HG02763 (cell line): ENCODE results near the gene SPACA7.

Experiments
- ATAC-seq: cut with Tn5 transposase; IDR thresholded peaks from one replicate; pipeline ENCODE4 v1.9.1; 2021; ENCODE audit warnings: mild to moderate bottlenecking, moderate library complexity; ENCODE audit not compliant: unreplicated experiment

Gene SPACA7, protein sequence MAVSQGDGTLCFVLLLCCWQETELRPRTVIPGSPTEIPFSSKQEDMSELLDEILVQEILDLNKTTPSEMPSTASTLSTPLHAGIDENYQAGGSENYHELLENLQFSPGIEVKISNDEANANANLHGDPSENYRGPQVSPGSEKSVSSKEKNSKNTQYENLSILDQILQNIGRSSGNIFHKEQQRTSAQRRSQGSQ

DNA sequence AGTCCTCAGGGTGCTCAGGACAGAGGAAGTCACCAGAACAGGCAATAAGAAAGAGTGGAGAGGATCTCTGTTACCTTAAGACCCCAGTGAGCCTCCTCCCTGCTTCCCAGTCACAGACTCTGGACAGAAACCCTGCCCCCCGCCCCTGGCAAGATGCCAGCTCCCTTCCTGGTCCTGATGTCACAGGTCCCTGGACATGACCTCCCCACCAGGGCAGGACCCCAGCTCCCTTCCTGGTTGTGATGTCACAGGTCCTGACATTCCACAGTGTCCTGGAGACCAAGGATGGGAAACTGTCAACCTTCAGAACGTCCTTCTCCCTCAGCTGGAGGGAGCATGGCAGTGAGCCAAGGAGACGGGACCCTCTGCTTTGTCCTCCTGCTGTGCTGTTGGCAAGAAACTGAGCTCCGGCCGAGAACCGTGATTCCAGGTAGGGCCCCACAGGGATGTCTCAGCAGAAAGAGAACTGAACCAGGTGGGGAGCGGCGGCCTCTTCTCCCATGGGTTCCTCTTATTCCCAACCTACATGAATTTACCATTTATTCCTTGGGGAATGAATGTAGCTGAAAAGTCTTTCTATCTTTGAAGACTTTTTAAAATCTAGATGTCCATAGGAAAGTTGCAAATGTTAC lies at the start of gene SPACA7:
TSS of gene SPACA7 (plus strand) at position 306 of the 632 bp plus-strand sequence. CDS start at position 337, 31 bp downstream.
- no peak for ATAC-seq

DNA sequence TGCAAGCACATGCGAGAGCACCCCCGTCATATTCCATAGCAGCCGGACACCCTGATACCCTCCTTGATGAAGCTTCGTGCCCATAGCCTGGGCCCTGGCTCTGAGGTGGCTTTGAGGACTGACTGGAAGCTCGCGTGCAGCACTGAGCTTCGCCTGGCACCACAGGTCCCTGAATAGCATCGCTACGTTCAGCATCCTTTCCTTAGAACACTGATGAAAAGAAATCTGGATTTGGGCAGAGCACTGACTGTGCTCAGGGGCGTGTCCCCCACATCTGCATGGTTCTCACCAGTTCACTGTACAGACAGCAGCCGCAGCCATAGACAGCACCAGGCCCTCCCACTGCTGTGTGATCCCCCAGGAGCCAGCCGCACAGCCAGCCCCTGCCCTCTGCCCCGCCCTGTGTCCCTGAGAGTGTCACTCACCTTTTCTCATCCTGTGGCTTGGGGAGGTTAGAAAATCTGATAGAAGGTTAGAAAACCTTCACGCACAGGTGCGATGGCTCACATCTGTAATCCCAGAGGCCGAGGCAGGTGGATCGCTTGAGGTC lies 49.3 kb upstream of the SPACA7 start:
- no peak for ATAC-seq

DNA sequence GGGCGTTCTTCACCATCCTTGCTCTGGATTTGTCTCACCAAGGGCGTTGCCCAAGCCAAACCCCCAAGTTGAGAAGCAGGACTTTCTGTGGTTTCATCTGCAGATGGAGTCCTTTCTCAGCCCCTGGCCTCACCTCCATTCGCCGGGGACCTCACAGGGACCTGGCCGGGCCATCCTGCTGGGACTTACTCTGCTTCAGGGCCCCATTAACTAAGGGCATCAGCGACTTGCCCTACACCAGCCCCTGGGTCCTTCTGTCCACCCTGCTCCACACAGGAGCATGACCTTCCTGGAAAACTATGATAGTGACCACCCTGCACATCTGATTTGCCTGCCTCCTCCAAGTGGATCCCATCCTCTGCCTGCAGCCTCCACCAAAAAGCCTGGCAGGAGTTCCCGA lies 47.2 kb upstream of the SPACA7 start:
- no peak for ATAC-seq

DNA sequence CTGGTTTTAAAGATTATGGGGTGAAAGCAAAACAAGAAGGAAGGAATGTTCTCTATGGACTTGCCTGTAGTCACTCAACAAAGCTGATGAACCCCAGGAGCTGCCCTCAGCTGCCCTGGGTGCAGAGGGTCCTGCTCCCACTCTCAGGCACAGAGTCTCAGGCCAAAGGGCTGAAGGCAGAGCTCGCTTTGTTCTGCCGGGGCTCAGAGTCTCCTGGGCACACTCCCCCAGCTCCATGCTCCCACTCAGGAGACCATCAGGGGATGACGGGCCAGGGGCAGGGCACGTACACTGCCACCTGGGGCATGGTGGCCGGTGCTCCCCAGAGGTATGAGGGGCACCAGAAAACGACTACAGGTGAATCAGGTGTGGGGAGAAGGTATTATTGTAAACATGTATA lies 46.8 kb upstream of the SPACA7 start:
- ATAC-seq: no peak

DNA sequence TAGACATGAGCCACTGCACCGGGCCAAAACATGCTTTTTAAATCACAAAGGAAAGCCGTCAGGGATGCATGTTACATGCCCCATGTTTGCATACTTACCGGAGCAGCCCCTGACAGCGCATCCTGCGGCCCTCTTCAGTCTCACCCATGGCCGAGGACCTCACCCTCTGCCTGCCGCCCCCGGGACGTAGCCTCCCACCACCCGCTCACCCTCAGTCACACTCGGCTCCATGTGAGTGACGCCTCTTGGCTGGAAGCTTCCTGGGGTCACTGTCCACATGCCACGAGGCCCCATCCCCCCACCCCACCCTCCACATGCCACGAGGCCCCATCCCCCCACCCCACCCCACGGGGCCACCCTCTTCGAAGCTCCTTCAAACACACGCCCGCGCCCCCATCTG lies 46.1 kb upstream of the SPACA7 start:
- no peak for ATAC-seq

DNA sequence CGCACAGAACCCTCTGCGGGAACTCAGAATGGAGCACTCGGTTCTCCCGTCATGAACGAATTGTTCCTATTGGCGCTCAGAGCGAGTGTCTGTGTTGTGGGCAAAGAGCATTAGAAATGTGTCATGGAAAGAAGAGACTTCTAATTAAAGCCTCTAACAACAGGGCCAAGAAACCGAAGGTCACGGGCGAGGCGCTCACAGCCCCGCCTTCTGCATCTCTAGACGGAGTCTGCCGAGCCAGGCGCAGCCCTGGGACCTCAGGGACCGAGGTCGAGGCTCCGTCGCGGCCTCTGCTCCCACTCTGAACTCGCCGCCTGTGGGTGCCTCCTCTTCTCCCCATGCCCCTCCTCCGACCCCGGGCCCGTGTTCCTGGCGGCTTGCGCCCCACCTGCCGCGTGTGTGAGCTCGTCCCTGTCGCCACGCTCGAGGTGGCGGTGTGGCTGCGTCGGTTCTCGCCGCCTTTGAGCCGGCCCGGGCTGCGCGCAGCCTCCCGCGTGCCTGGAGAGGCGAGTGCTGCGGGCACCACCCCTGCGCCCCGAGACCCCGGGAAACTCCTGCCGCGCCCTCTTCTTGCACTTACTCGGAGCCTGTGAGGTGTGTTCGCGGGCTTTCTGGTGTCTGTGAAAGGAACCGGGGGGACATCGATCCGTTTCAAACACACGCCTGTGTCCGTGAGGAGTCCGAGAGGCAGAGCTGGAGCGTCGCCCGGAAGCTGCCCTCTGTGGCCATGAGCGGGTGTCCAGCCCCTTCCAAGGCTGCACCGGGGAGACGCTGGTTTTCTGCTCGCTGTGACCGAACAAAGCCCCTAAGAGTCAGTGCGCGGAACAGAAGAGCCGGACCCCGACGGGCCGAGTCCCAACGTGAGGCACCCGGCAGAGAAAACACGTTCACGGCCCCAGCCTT lies 45.4 kb upstream of the SPACA7 start:
- no peak for ATAC-seq

DNA sequence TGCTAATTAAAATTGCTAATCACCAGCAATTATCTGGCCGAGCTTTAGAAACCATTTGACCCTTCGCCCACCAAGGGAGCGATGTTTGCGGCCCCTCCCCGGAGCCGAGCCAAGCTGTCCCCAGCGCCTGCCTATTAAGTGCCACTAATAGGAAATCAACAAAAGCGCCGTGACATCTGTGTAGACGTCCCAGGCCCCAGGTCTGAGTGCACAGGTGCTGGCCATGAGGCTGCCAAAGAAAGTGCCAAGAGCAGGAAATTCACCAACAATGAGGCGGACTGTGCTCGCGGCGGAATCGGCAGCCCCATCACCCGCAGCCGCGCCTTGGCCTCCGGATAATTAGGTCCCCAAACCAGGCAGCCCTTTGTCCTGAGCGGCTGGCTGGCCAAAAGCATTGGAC lies 44.5 kb upstream of the SPACA7 start:
- no peak for ATAC-seq

DNA sequence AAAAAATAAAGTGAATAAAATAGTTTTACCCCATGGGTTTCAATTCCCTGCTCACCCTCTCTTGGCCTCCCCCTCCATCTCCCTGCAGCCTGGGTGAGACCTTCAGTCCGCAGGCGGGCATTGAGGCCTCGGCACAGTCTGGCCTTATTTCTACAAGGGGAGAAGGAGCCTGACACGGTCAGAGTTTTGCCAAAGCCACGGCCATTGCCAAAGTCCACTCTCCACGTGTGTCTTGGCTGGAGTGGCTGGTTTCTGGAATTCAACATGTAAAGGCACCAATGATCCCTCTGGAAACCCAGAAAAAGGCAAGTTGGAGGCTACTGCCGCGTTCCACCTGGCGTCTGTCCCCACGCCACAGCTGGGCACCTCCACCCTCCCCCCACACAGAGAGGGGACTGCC lies 43.4 kb upstream of the SPACA7 start:
- ATAC-seq: no peak

DNA sequence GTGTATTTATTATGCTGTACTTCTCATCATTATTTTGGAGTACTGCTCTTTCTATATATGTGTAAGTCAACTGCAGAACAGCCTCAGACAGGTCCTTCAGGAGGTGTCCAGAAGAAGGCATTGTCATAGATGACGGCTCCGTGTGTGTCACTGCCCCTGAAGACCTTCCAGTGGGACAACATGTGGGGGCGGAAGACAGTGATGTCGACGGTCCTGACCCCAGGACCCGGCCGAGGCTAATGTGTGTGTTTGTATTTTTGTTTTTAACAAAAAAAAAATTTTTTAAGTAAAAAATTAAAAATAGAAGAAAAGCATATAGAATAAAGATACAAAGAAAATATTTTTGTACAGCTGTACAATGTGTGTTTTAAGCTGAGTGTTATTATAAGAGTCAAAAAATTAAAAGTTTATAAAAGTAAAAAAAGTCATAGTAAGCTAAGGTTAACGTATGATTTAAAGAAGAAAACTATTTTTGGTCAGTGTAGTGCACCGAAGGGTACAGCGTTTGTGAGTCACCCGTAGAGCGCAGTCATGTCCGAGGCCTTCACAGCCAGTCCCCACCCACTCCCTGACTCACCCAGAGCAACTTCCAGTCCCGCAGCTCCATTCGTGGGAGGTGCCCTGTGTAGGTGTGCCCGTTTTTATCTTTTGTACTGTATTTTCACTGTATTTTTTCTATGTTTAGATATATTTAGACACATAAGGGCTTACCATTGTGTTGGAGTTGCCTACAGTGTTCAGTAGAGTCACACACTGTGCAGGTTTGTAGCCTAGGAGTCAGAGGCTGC lies 42.2 kb upstream of the SPACA7 start:
- no peak for ATAC-seq

DNA sequence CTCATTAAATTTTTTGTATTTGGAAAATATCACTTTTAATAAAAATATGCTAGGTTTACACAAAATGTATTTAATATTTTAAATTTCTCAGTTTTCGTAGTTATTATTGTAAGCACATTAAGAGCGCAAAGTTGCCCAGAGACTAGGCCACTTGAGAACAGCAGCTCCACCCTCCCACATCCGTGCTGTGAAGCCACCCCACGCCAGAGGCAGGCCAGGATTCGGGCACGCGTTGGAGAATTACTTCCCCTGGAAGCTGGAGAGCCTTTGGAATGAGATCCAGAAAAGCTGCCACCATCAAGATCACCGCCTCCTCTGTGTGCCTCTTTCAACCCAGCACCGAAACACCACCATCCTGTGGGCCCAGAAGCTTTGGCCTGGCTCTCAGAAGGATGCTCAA lies 41.0 kb upstream of the SPACA7 start:
- ATAC-seq: no peak

DNA sequence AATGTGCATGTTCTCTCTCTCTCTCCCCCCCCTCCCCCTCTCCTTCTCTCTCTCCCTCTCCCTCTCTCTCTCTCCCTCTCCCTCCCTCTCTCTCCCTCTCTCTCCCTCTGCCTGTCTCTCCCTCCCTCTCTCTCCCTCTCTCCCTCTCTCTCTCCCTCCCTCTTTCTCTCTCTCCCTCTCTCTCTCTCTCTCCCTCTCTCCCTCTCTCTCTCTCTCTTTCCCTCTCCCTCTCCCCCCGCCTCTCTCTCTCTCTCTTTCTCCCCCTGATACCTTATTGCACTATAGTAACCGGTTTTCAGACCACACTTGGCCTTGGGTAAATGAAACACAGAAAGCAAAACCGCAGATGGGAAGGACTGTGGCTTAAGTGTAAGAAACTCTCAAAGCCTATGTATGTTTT lies 34.7 kb upstream of the SPACA7 start:
- ATAC-seq: no peak

DNA sequence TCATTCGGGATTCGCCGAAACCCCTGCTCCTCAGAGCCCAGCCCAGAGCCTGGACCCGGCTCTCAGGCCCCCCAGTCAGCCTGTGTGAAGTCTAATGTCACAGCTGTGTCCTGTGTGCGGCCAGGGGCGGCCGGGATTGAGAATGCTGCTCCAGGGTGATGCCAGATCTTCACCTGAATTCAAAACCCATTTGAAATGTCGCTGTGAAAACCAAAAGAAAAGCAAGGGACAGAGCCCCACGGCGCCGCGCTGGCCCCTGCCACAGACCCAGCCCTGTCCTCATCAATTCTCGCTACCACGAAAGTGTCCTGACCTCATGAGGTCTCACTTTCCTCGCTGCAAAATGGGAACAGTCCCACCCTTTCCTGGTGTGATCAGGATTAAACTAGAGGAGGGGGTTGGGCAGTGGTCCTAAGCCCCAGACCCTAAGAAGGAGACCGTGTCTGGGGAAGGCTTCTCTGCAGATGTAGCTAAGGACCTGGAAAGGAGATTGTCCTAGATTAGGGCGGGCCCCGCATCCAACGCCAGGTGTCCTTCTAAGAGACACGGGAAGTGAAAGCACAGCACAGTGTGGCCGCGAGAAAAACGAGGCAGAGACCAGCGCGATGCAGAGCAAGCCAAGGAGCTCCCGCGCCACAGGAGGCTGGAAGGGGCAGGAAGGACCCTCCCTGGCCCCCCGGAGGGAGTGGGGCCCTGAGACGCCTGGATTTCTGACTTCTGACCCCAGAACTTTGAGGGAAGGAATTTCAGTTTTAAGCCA lies 34.0 kb upstream of the SPACA7 start:
- no peak for ATAC-seq

DNA sequence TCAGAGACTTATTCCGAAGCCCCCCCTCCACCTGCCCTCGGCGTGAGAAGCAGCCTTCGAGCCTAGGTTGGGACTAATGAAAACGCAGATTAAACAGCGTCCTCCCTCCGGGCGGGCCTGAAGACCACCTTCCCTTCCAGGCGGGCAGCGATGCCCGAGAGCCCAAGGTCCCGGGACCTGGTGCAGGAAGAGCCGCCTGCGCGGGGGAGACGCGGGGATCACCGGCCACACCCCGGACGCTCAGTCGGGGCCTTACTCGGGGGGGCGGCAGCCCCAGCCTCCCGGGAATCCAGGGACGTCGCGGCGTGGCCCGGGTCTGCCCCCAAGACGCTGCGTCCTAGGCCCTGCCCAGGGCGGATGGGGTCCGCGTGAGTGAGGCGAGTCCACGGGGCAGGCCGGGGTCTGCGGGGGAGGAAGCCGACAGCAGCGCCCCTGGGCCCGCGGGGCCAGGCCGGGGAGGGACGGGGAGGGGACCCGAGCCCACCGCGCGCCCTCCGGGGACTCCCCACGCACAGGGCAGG lies 33.3 kb upstream of the SPACA7 start:
- ATAC-seq: no peak

DNA sequence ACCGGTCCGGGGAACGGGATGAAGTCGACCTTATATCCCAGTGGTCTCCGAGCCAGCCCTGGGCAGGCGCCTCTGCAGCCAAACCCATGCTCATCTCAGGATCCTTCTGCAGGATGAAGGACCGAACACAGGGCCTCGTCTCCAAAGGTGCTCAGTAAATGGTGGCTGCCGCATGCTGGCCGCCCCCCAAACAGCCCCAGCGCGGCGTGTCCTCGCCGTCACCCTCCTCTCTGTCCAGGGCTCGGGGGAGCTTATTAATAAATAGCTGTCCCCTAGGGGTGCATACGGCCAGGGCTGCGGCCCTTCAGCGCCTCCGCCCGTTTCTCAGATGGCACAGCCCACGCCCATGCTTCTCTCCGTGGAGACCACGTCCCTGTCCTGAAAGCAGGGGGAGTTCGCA lies 32.6 kb upstream of the SPACA7 start:
- ATAC-seq: no peak

DNA sequence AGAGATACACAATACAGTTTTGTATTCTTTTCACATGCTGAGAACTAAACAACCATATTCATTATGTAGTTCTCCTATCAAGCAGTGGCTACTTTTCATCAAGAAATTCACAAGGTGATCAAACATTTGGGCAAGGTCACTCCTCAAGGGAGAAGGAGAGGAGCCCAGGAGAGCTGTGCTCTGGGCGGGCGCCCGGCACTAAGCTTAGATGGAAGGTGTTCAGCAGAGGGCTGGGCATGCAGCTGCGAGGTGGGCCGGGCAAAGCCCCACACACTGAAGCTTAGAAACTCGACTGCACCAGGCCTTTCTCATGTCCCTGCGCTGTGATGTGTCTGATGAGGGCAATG lies 30.4 kb upstream of the SPACA7 start:
- ATAC-seq: no peak

DNA sequence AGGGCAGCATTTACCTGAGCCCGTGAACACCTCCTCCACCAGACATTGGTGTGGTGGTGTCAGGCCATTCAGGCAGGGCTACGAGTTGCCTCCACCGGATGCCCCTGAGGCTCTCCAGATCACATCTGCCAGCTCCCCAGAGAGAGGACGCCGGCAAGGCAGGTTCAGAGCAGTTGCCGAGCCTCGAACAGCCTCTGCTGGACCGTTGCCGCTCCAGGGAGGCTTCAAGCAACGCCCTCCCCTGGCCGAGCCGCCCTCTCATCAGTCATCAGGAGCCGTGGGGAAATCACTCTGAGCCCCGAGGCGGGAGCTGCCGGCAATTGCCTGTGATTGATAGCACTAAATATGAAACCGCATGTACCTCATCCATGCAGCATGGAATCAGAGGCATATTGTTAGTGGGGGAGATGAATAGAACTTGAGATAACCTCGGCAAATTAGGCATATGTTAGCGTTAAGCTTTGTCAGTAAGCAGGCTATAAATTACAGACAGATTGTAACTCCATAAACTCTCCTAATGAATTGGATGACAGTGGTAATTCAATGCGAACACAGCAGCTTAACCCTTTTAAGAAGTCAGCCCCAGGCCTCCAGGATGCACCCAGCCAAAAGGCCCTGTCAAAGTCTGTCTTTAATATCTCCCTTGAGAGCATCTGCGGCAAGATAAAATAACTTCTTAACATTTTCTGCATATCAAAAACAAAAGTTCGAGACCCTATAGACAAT lies 29.8 kb upstream of the SPACA7 start:
- ATAC-seq: no peak

DNA sequence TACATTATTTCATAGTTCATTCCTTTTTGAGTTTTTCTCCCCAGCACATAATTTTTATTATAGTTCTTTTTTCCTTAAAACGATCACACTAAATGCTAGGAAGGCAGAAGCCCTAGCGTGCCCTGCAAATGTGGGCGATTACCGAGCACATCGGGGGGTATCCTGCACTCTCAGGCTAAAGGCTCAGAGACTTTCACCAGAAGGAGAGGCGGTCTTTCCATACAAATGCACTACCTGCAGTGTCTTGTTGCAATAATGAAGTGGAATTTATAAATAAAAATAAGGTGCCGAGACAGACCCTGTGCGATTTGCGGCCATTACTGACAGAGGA lies 29.3 kb upstream of the SPACA7 start:
- ATAC-seq: no peak

DNA sequence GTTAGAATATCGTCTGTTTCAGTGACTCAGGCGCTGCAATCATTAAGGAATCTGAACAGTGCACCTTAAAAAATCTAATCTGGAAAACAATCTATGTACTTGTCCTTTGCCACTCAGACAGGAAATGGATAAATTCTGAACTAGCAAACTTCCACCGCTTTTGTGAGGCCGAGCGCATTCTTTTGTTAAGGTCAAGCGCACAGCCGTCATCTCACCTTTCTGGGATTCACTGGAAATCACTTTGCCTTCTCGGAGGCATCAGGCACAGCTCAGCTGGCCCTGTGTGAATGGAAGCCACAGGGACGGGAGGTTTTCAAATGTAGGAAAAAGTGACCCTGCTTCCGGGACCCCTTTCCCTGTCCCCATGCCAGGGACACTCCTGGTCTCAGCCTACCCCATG lies 28.2 kb upstream of the SPACA7 start:
- no peak for ATAC-seq

DNA sequence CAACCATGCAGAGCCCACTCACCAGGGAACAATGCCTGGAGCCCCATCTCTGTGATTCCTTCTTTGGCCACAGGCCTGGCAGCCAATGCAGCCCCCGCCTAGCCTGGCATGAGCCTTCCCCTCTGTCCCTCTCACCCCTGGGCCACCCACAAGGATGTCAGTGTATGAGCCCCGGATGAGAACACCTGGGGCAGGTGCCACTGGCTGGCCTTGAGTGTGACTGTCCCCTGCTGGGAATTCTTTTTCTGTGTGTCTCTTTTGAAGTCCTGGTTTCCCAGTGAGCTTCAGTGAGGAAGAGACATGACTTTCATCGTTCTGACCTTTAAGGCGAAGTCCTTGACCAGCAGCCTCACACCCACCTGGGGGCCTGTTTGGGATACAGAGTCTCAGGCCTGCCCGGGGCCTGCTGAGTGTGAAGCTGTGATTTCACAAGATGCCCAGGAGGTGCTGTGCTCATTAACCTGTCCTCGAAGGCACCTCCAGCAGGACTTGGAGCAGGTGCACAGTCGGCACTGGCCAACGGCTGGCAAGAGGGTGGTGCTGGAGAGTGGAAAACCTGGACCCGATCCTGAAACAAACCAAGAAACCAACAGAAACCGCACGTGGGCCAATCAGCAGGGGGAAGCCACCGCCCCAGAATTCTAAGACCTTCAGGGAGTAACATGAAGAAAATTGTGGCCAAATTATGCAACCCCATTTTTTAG lies 27.4 kb upstream of the SPACA7 start:
- no peak for ATAC-seq
